ENCODE data around the gene PEX5L. TPM values are rescaled to one million over a fixed set of nuclear protein-coding genes. Genes with fewer than 3 reads are reported as not detected.
"Not testable (repeated sequence)": the region's sequence is repeated elsewhere in the genome, so short reads cannot be mapped to it uniquely, and the experiment has no call there.

Gene PEX5L
- total RNA-seq, 1 donor from 2014 or later = not detected

- no peaks in the 10 kb centered on the region for H3K27me3 Mint-ChIP-seq
- intact Hi-C loops (cut with micrococcal nuclease) = no loop called here
- ChIA-PET CTCF (no interaction called here), POLR2A (no interaction called here)
- DNase-seq (no peak), ATAC-seq (ENCODE audit: low read depth) (no peak)
- H3K27ac Mint-ChIP-seq = no peak overlapping the region
- no peak overlapping the region for H3K4me3 Mint-ChIP-seq
- H3K36me3 Mint-ChIP-seq (ENCODE audit: low read depth) = no peaks in the 10 kb centered on the region
- no peak for TF ChIP-seq CTCF (IDR thresholded peaks at IDR 0.05)
- H3K4me1 Mint-ChIP-seq = no peaks in the 10 kb centered on the region
- no peaks in the 10 kb centered on the region for H3K9me3 Mint-ChIP-seq
These were observed 239.5 kb downstream of the PEX5L start for GRCh38 chr3:179797192-179797591.

GRCh38 chr3:179796421-179796820, 240.3 kb downstream of the PEX5L start:
- H3K4me3 Mint-ChIP-seq = no peak overlapping the region
- H3K36me3 Mint-ChIP-seq (ENCODE audit: low read depth) = no peaks in the 10 kb centered on the region
- ATAC-seq (ENCODE audit: low read depth) = no peak
- no peak for DNase-seq
- no peak for TF ChIP-seq CTCF (IDR thresholded peaks at IDR 0.05)
- intact Hi-C loops (cut with micrococcal nuclease) = no loop called here
- no peaks in the 10 kb centered on the region for H3K4me1 Mint-ChIP-seq
- H3K27me3 Mint-ChIP-seq = no peaks in the 10 kb centered on the region
- H3K9me3 Mint-ChIP-seq = no peaks in the 10 kb centered on the region
- no peak overlapping the region for H3K27ac Mint-ChIP-seq
- ChIA-PET CTCF (no interaction called here), POLR2A (no interaction called here)

- ATAC-seq (ENCODE audit: low read depth) (no peak), DNase-seq (no peak)
- ChIA-PET CTCF (no interaction called here), POLR2A (no interaction called here)
- no peak for TF ChIP-seq CTCF (IDR thresholded peaks at IDR 0.05)
- H3K36me3 Mint-ChIP-seq (ENCODE audit: low read depth) = peaks cover 2% of the 10 kb centered on the region
- H3K9me3 Mint-ChIP-seq = no peaks in the 10 kb centered on the region
- no peaks in the 10 kb centered on the region for H3K4me1 Mint-ChIP-seq
- no peaks in the 10 kb centered on the region for H3K27me3 Mint-ChIP-seq
- no peak overlapping the region for H3K4me3 Mint-ChIP-seq
- intact Hi-C loops (cut with micrococcal nuclease) = no loop called here
- no peak overlapping the region for H3K27ac Mint-ChIP-seq
These were observed 242.4 kb downstream of the PEX5L start for GRCh38 chr3:179794355-179794754.

GRCh38 chr3:179791793-179792192, 244.9 kb downstream of the PEX5L start:
- TF ChIP-seq CTCF (IDR thresholded peaks at IDR 0.05) = no peak
- DNase-seq (no peak), ATAC-seq (ENCODE audit: low read depth) (no peak)
- H3K4me3 Mint-ChIP-seq = no peak overlapping the region
- H3K27me3 Mint-ChIP-seq = no peaks in the 10 kb centered on the region
- POLR2A ChIA-PET = no interaction called here
- H3K27ac Mint-ChIP-seq = no peak overlapping the region
- peaks cover 6% of the 10 kb centered on the region for H3K36me3 Mint-ChIP-seq (ENCODE audit: low read depth)
- peaks cover 2% of the 10 kb centered on the region for H3K9me3 Mint-ChIP-seq
- CTCF ChIA-PET = no interaction called here
- intact Hi-C loops (cut with micrococcal nuclease) = no loop called here
- no peaks in the 10 kb centered on the region for H3K4me1 Mint-ChIP-seq

- Mint-ChIP-seq H3K9me3 (peaks cover 2% of the 10 kb centered on the region), H3K36me3 (ENCODE audit: low read depth) (peaks cover 14% of the 10 kb centered on the region), H3K27ac (no peak overlapping the region), H3K4me3 (no peak overlapping the region), H3K27me3 (no peaks in the 10 kb centered on the region), H3K4me1 (no peaks in the 10 kb centered on the region)
- POLR2A ChIA-PET = no interaction called here
- no peak for TF ChIP-seq CTCF (IDR thresholded peaks at IDR 0.05)
- ATAC-seq (ENCODE audit: low read depth) (no peak), DNase-seq (no peak)
- CTCF ChIA-PET = no interaction called here
- intact Hi-C loops (cut with micrococcal nuclease) = no loop called here
These were observed 247.7 kb downstream of the PEX5L start for GRCh38 chr3:179788996-179789395.

- H3K4me1 Mint-ChIP-seq; intact Hi-C loops (cut with micrococcal nuclease); H3K4me3 Mint-ChIP-seq; DNase-seq; H3K27me3 Mint-ChIP-seq; H3K27ac Mint-ChIP-seq; ATAC-seq (ENCODE audit: low read depth); H3K9me3 Mint-ChIP-seq; POLR2A ChIA-PET; CTCF ChIA-PET: not testable (repeated sequence)
- H3K36me3 Mint-ChIP-seq (ENCODE audit: low read depth) = peaks cover 44% of the 10 kb centered on the region
These were observed 253.9 kb downstream of the PEX5L start for GRCh38 chr3:179782841-179783240.
